Tibial nerve (tissue), 4 donors: ENCODE data around the gene HDAC3.

Source experiments
- CTCF ChIP-seq, 5 experiments: fragments of 200-600 bp in 3 of 5; fragments of 450-650 bp in 2 of 5; sonication (generic) in 3 of 5; IDR thresholded peaks; one replicate each; pipeline ENCODE4 v1.5.1; 2016 to 2019; ENCODE audit warnings: antibody characterized with exemption in 5 of 5, mild to moderate bottlenecking in 3 of 5, moderate library complexity in 2 of 5
- EP300 ChIP-seq, 2 donors: sonication (generic); formaldehyde crosslinking; IDR thresholded peaks; one replicate each; pipeline ENCODE4 v1.6.1; 2017; ENCODE audit warnings: antibody characterized with exemption in 2 of 2, mild to moderate bottlenecking in 1 of 2

- TF ChIP-seq CTCF (IDR thresholded peaks at IDR 0.05): no peak
- no peak for TF ChIP-seq EP300 (IDR thresholded peaks at IDR 0.05)
Measured at GRCh38 chr5:141668601-141669265, 32.1 kb upstream of the HDAC3 start.
